Mononuclear cell (primary cell): Measurements from ENCODE around the gene PNMA1. TPM values are rescaled to one million over a fixed set of nuclear protein-coding genes. Genes with fewer than 3 reads are reported as not detected.
A peak's percentile ranks its signal among the peaks of the same experiment; 100 is the strongest.

Experiments
- H3K27me3 ChIP-seq: 2 replicates; pipeline ENCODE4 v1.6.0; 2011; ENCODE audit warnings: low read length, control low read depth; ENCODE audit not compliant: insufficient read depth
- H3K4me1 ChIP-seq: 2 replicates; pipeline ENCODE4 v1.5.1; 2011; ENCODE audit warnings: mild to moderate bottlenecking, low read length, control low read depth; ENCODE audit not compliant: insufficient read depth
- H3K4me3 ChIP-seq: 2 replicates; pipeline ENCODE4 v1.5.1; 2011; ENCODE audit warnings: mild to moderate bottlenecking, low read length, moderate library complexity
- H3K9me3 ChIP-seq: 2 replicates; pipeline ENCODE4 v1.5.1; 2011; ENCODE audit warnings: low read depth, mild to moderate bottlenecking, control low read depth, low read length
- total RNA-seq: library from RNA; depleted of rRNA; stranded (reverse); fragments of >200 nt; gene quantifications from one replicate; pipeline ENCODE4 v1.2.3, GENCODE V29; 2012

The PNMA1 gene
- total RNA-seq, 1 donor = 23.2 TPM

- Histone ChIP-seq H3K4me3 (no peak overlapping the region), H3K4me1 (peaks cover 97% of the 10 kb centered on the region), H3K9me3 (no peaks in the 10 kb centered on the region), H3K27me3 (no peaks in the 10 kb centered on the region)
These were observed 30.1 kb upstream of the PNMA1 start for GRCh38 chr14:73744175-73744867.

DNA sequence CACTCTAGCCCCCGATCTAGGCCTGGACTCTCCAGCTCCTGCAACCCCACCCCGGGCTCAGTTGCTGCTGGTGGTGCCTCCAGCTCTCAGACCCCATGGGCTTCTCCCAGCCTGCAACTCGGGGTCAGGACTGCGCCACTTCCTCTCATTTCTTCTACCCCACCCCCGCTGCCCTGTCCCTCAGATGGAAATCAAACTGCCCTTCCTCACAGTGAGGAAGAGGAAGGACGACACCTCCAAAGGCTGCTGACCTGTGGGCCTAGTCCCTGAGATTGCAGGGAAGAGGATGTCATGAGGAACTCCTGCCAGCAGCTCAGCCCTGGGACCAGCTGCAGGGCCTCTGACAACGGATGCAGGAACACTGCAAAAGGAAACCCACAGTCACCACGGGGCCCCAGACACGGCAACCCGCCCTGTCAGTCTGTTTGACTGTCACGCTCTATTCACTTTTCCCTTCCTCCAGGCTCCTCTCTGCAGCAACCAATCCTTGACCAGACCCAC, 29.3 kb upstream of the PNMA1 start:
- H3K4me1 ChIP-seq = peaks cover 94% of the 10 kb centered on the region
- no peaks in the 10 kb centered on the region for H3K9me3 ChIP-seq
- H3K4me3 ChIP-seq = no peak overlapping the region
- H3K27me3 ChIP-seq = no peaks in the 10 kb centered on the region

DNA sequence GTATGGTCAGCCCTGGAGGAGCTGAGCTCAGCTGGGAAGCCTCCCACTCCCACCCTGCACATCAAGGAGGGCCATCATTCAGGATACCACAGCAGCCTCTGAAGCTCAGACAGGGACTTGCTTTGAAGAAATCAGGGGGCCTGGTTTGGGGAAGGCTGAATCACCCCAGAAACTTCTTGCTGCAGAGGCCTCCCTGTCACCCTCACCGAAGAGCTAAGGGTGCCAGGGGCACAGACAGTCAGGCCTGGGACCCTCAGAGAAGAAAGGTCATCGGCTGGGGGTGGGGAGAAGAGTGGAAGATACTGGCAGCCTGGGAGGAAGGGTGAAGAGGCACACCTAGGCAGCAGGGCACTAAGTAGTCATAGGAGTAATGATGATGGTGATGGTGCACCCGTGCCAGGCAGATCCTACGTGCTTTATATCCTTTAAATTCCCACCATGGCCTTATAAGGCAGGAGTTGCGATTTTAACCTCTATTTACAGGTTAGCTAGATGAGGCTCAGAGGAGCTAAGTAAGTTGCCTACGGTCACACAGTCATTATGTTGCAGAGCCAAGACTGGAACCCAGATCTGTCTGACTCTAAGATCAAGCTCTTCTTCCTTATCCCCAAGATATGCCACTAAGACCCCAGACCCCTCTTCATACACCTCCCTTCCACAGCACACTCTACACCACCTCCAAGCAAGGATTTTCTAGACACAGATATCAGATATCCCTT, 28.5 kb upstream of the PNMA1 start:
- Histone ChIP-seq H3K27me3 (no peaks in the 10 kb centered on the region), H3K4me3 (no peak overlapping the region)

DNA sequence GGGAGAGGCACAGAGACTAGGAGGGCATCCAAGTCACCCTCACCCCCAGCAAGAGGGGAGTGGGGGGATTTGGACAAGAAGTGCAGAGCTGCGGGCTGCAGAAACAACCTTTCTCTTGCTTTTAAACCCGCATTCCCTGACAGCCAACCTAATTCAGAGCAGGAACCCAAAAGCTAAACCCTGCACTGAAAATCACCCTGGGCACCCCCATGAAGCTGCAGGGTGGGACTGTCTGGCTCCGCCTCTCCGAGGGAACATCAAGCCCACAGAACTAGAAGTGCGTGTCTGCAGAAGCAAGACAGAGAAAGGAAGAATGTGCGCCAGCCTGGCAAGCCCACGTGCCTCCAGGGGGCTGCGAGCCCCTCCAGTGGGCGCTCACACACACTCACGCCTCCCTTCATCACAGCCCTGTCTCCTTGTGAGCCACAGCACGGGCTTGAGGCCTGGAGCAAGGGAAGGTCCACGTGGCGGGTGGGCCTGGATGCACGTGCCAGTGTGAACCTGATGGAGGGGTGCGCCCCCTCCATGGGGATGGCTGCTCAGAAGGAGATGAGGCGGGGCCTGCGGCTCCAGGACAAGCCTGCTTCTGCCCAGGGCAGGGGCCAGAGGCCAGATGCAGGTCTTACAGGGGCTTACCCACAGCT, 27.8 kb upstream of the PNMA1 start:
- Histone ChIP-seq H3K4me3 (peak overlapping the region; percentile 3), H3K9me3 (no peaks in the 10 kb centered on the region), H3K27me3 (no peaks in the 10 kb centered on the region), H3K4me1 (peaks cover 82% of the 10 kb centered on the region)

More for the DNA sequence above, 28.5 kb upstream of the PNMA1 start:
- H3K4me1 ChIP-seq = peaks cover 88% of the 10 kb centered on the region
- H3K9me3 ChIP-seq = no peaks in the 10 kb centered on the region

DNA sequence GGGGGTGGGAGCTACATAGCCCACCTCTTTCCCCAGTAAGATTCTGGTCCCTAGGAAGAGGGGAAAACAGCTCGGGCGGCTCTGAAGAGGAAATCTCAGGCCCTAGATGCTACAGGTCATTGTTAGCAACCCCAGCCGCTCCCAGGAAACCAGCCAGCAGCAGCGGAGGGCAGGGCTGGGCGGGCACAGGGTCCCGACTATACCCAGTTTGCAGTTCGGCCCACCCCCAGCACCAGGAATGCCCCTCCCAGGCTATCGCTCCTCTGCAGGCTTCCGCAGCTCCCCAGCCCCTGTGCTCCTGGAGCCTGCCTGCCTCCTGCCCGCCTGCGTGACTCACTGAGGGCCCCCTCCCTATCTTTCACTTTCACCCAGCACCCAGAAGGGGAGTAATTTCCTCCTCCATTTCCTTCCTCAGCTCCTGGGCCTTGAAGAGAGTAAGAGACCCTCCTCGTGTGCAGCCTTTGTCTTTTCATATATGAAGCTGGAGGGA, 27.2 kb upstream of the PNMA1 start:
- Histone ChIP-seq H3K4me3 (peak overlapping the region; percentile 3), H3K9me3 (no peaks in the 10 kb centered on the region), H3K4me1 (peaks cover 76% of the 10 kb centered on the region), H3K27me3 (no peaks in the 10 kb centered on the region)

GRCh38 chr14:73740618-73741326, 26.6 kb upstream of the PNMA1 start:
- H3K4me1 ChIP-seq = peaks cover 69% of the 10 kb centered on the region
- no peaks in the 10 kb centered on the region for H3K9me3 ChIP-seq
- no peaks in the 10 kb centered on the region for H3K27me3 ChIP-seq
- peak overlapping the region; percentile 3 for H3K4me3 ChIP-seq

GRCh38 chr14:73739899-73740617, 25.9 kb upstream of the PNMA1 start:
- Histone ChIP-seq H3K4me3 (no peak overlapping the region), H3K4me1 (peaks cover 62% of the 10 kb centered on the region), H3K27me3 (no peaks in the 10 kb centered on the region), H3K9me3 (no peaks in the 10 kb centered on the region)

- Histone ChIP-seq H3K9me3 (no peaks in the 10 kb centered on the region), H3K4me3 (no peak overlapping the region), H3K27me3 (no peaks in the 10 kb centered on the region), H3K4me1 (peaks cover 55% of the 10 kb centered on the region)
These were observed 25.2 kb upstream of the PNMA1 start for GRCh38 chr14:73739174-73739898.

GRCh38 chr14:73738518-73739173, 24.5 kb upstream of the PNMA1 start:
- Histone ChIP-seq H3K9me3 (no peaks in the 10 kb centered on the region), H3K4me3 (no peak overlapping the region), H3K27me3 (no peaks in the 10 kb centered on the region), H3K4me1 (peaks cover 48% of the 10 kb centered on the region)

DNA sequence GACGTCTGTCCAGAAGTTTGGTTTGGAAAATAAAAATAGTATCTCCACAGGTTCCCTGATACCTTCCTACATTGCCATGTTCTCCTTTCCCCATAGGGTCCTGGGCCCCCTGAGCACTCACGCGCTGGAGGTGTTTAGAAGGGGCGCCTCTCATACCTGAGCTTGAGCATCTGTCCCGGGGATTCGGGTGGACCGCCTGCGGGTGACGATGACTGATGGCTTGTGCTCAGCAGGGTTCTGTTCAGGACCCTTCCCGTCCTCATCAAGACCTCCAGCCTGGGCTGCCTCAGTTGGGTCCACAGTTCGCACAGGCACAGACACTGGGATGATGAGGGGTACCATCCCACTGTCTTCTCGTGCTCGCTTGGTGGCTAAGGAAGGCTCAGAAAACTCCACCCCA, 22.7 kb upstream of the PNMA1 start:
- Histone ChIP-seq H3K9me3 (no peaks in the 10 kb centered on the region), H3K27me3 (no peaks in the 10 kb centered on the region), H3K4me3 (no peak overlapping the region), H3K4me1 (peaks cover 30% of the 10 kb centered on the region)

- H3K27me3 ChIP-seq = no peaks in the 10 kb centered on the region
- H3K4me3 ChIP-seq = no peak overlapping the region
- peaks cover 15% of the 10 kb centered on the region for H3K4me1 ChIP-seq
- no peaks in the 10 kb centered on the region for H3K9me3 ChIP-seq
These were observed 17.8 kb upstream of the PNMA1 start for GRCh38 chr14:73732006-73732405.

- no peaks in the 10 kb centered on the region for H3K9me3 ChIP-seq
- H3K4me3 ChIP-seq = no peak overlapping the region
- H3K27me3 ChIP-seq = no peaks in the 10 kb centered on the region
- H3K4me1 ChIP-seq = peaks cover 18% of the 10 kb centered on the region
These were observed 16.9 kb upstream of the PNMA1 start for GRCh38 chr14:73731111-73731510.

DNA sequence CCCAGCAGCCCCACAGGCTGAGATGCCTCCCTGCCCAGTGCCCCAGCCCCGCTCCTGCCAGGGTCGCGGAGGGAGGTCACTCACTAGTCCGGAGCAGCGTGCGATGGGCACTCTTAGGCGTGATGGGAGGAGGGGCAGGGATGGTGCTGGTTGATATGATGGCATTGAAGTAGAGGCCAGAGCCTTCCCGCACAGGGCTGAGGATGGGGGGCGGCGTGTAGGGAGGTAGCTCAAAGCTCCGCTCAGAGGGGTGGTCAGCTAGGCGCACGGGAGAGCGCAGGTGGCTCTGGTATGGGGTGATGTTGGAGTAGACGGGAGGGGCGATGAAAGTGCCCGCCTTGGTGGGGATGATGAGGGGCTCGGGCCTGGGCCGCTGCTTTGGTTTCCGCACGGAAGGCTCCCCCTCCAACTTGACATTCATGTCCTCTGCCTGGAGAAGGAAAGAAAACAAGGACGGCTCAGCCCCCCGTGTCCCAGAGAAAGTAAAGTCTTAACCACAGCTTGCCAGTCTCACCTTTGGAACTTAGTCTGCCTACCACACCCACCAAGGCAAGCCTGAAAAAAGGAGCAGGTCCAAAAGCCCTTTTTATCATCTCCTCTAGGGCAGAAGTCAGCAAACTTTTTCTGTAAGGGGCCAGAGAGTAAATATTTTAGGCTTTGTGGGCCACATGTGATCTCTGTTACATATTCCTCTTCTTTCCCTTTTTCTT, 15.5 kb upstream of the PNMA1 start:
- H3K4me3 ChIP-seq = no peak overlapping the region
- peaks cover 32% of the 10 kb centered on the region for H3K4me1 ChIP-seq
- H3K27me3 ChIP-seq = no peaks in the 10 kb centered on the region
- no peaks in the 10 kb centered on the region for H3K9me3 ChIP-seq
